IMR-90 (cell line): Measurements from ENCODE around the gene RBFOX2.
"Not testable (repeated sequence)": the region's sequence is repeated elsewhere in the genome, so short reads cannot be mapped to it uniquely, and the experiment has no call there.

ENCODE experiments used
- BHLHE40 ChIP-seq: fragments of 150-350 bp; IDR thresholded peaks from 2 replicates; pipeline ENCODE4 v1.6.1; 2016; ENCODE audit warnings: mild to moderate bottlenecking, low read depth, low read length
- CEBPB ChIP-seq: IDR thresholded peaks from 2 replicates; pipeline ENCODE4 v1.6.1; 2012; ENCODE audit warnings: low read depth, low read length, improper control_type of control experiment
- CHD1 ChIP-seq: IDR thresholded peaks from 2 replicates; pipeline ENCODE4 v1.6.1; 2012; ENCODE audit warnings: low read depth, low read length, improper control_type of control experiment
- CTCF ChIP-seq: conservative IDR thresholded peaks from 2 replicates; pipeline ENCODE4 v1.5.1; 2012; ENCODE audit warnings: mild to moderate bottlenecking, low read depth, low read length, improper control_type of control experiment
- FOS ChIP-seq: fragments of 150-350 bp; IDR thresholded peaks from 2 replicates; pipeline ENCODE4 v1.6.1; 2016; ENCODE audit warnings: low read depth, low read length
- MAZ ChIP-seq: IDR thresholded peaks from 2 replicates; pipeline ENCODE4 v1.6.1; 2012; ENCODE audit warnings: low read depth, mild to moderate bottlenecking, low read length, improper control_type of control experiment, moderate library complexity, borderline replicate concordance
- MXI1 ChIP-seq: IDR thresholded peaks from 2 replicates; pipeline ENCODE4 v1.6.1; 2012; ENCODE audit warnings: low read depth, mild to moderate bottlenecking, low read length, moderate library complexity, borderline replicate concordance
- POLR2A ChIP-seq: IDR thresholded peaks from 2 replicates; pipeline ENCODE4 v1.6.1; 2012; ENCODE audit warnings: mild to moderate bottlenecking, low read depth, low read length
- RAD21 ChIP-seq: IDR thresholded peaks from 2 replicates; pipeline ENCODE4 v1.6.1; 2012; ENCODE audit warnings: low read length, improper control_type of control experiment
- RCOR1 ChIP-seq: IDR thresholded peaks from 2 replicates; pipeline ENCODE4 v1.6.1; 2012; ENCODE audit warnings: mild to moderate bottlenecking, low read length, improper control_type of control experiment; ENCODE audit not compliant: insufficient replicate concordance
- RFX5 ChIP-seq: IDR thresholded peaks from 2 replicates; pipeline ENCODE4 v1.8.0; 2012; ENCODE audit warnings: low read depth, mild to moderate bottlenecking, low read length, moderate library complexity
- SMC3 ChIP-seq: fragments of 150-350 bp; IDR thresholded peaks from 2 replicates; pipeline ENCODE4 v1.6.1; 2016; ENCODE audit warnings: low read depth, mild to moderate bottlenecking, antibody characterized with exemption, low read length, moderate library complexity
- TF ChIP-seq, protein P1 (sequence below): fragments of 150-350 bp; IDR thresholded peaks from 2 replicates; pipeline ENCODE4 v1.6.1; 2017; ENCODE audit warnings: mild to moderate bottlenecking, antibody characterized with exemption, low read length, low read depth

GRCh38 chr22:36054446-36054845 lies 25.8 kb upstream of the RBFOX2 start:
- TF ChIP-seq CTCF, POLR2A, BHLHE40, RCOR1, MAZ, MXI1, CHD1, RAD21, CEBPB, RFX5, FOS, SMC3: not testable (repeated sequence)
- TF ChIP-seq, protein P1, sequence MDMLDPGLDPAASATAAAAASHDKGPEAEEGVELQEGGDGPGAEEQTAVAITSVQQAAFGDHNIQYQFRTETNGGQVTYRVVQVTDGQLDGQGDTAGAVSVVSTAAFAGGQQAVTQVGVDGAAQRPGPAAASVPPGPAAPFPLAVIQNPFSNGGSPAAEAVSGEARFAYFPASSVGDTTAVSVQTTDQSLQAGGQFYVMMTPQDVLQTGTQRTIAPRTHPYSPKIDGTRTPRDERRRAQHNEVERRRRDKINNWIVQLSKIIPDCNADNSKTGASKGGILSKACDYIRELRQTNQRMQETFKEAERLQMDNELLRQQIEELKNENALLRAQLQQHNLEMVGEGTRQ = not testable (repeated sequence)
